Neural cell (in vitro differentiated cells): Measurements from ENCODE around the gene OTUB2. TPM values are rescaled to one million over a fixed set of nuclear protein-coding genes. Genes with fewer than 3 reads are reported as not detected.

Experiments
- H2AFZ ChIP-seq: fragments of 200-600, 300-800 bp; sonication (generic), shearing (Covaris generic); 2 replicates; pipeline ENCODE4 v1.6.0; 2014; ENCODE audit warnings: low read depth, mild to moderate bottlenecking, antibody characterized with exemption, low read length, moderate library complexity
- H3F3A ChIP-seq: fragments of 200-600 bp; shearing (Covaris generic); 2 replicates; pipeline ENCODE4 v1.6.1; 2016; ENCODE audit warnings: mild to moderate bottlenecking, moderate library complexity, mixed read lengths, antibody characterized with exemption, low read length; ENCODE audit not compliant: insufficient read depth, poor library complexity, severe bottlenecking
- H3K27ac ChIP-seq: fragments of 200-600, 300-800 bp; sonication (generic), shearing (Covaris generic); 2 replicates; pipeline ENCODE4 v1.5.1; 2014; ENCODE audit warnings: mild to moderate bottlenecking, low read length, moderate library complexity
- H3K27me3 ChIP-seq: fragments of 300-800, 200-600 bp; sonication (generic), shearing (Covaris generic); 2 replicates; pipeline ENCODE4 v1.6.0; 2014; ENCODE audit warnings: mild to moderate bottlenecking, low read depth, low read length, moderate library complexity; ENCODE audit not compliant: insufficient read depth
- H3K36me3 ChIP-seq: fragments of 300-800, 200-600 bp; sonication (generic), shearing (Covaris generic); 2 replicates; pipeline ENCODE4 v1.5.1; 2014; ENCODE audit warnings: mild to moderate bottlenecking, antibody characterized with exemption, low read length, moderate library complexity; ENCODE audit not compliant: insufficient read depth
- H3K4me2 ChIP-seq: fragments of 300-800, 200-600 bp; sonication (generic), shearing (Covaris generic); 2 replicates; pipeline ENCODE4 v1.6.0; 2014; ENCODE audit warnings: mild to moderate bottlenecking, low read length
- H3K4me3 ChIP-seq: fragments of 300-800, 200-600 bp; sonication (generic), shearing (Covaris generic); 2 replicates; pipeline ENCODE4 v1.5.1; 2014; ENCODE audit warnings: mild to moderate bottlenecking, low read length, moderate library complexity
- H3K79me2 ChIP-seq: fragments of 200-600 bp; shearing (Covaris generic); replicated peaks from 2 replicates; pipeline ENCODE4 v1.6.0; 2014; ENCODE audit warnings: mild to moderate bottlenecking, low read length, moderate library complexity; ENCODE audit not compliant: insufficient read depth
- H3K9ac ChIP-seq: fragments of 300-800, 200-600 bp; sonication (generic), shearing (Covaris generic); 2 replicates; pipeline ENCODE4 v1.6.1; 2016; ENCODE audit warnings: mild to moderate bottlenecking, low read length, mixed read lengths
- H3K9me2 ChIP-seq: fragments of 200-600 bp; shearing (Covaris generic); 2 replicates; pipeline ENCODE4 v1.6.1; 2016; ENCODE audit warnings: mild to moderate bottlenecking, low read length, mixed read lengths; ENCODE audit not compliant: insufficient read depth
- H3K9me3 ChIP-seq: fragments of 200-600, 300-800 bp; sonication (generic), shearing (Covaris generic); 2 replicates; pipeline ENCODE4 v1.6.1; 2016; ENCODE audit warnings: mild to moderate bottlenecking, mixed run types, low read length, moderate library complexity, mixed read lengths
- H4K20me1 ChIP-seq: fragments of 200-600 bp; shearing (Covaris generic); 2 replicates; pipeline ENCODE4 v1.6.1; 2016; ENCODE audit warnings: mild to moderate bottlenecking, mixed run types; ENCODE audit not compliant: insufficient read depth
- EP300 ChIP-seq: fragments of 450-650 bp; conservative IDR thresholded peaks from 2 replicates; pipeline ENCODE4 v1.6.1; 2014; ENCODE audit warnings: antibody characterized with exemption, mild to moderate bottlenecking, moderate library complexity; ENCODE audit not compliant: poor library complexity, severe bottlenecking
- EZH2 ChIP-seq: fragments of 200-600, 300-800 bp; shearing (Covaris generic), sonication (generic); IDR thresholded peaks from 2 replicates; pipeline ENCODE4 v1.6.1; 2014; ENCODE audit warnings: antibody characterized with exemption, low read length, borderline replicate concordance, mild to moderate bottlenecking; ENCODE audit not compliant: insufficient read depth, poor library complexity, severe bottlenecking
- MXI1 ChIP-seq: fragments of 450-650 bp; conservative IDR thresholded peaks from 2 replicates; pipeline ENCODE4 v1.6.1; 2014; ENCODE audit warnings: antibody characterized with exemption, mild to moderate bottlenecking; ENCODE audit not compliant: poor library complexity, severe bottlenecking
- POLR2AphosphoS5 ChIP-seq: IDR thresholded peaks from 2 replicates; pipeline ENCODE4 v1.6.1; 2012
- RAD21 ChIP-seq: fragments of 450-650 bp; conservative IDR thresholded peaks from 2 replicates; pipeline ENCODE4 v1.6.1; 2014; ENCODE audit warnings: antibody characterized with exemption, mild to moderate bottlenecking, moderate library complexity
- SMC3 ChIP-seq: fragments of 450-650 bp; conservative IDR thresholded peaks from 2 replicates; pipeline ENCODE4 v1.6.1; 2014; ENCODE audit warnings: antibody characterized with exemption, mild to moderate bottlenecking, moderate library complexity; ENCODE audit not compliant: poor library complexity
- TAF1 ChIP-seq: IDR thresholded peaks from 2 replicates; pipeline ENCODE4 v1.6.1; 2012; ENCODE audit warnings: low read depth
- polyA plus RNA-seq: library from polyadenylated mRNA; depleted of rRNA; stranded (reverse); fragments of >200 nt; gene quantifications from 2 replicates; pipeline ENCODE4 v1.2.3, GENCODE V29; 2014
- TF ChIP-seq, protein P1 (sequence below): IDR thresholded peaks from 2 replicates; pipeline ENCODE4 v1.6.1; 2012; ENCODE audit warnings: borderline replicate concordance
- TF ChIP-seq, protein P2 (sequence below): fragments of 450-650 bp; IDR thresholded peaks from 2 replicates; pipeline ENCODE4 v1.5.1; 2014; ENCODE audit warnings: antibody characterized with exemption, mild to moderate bottlenecking, moderate library complexity; ENCODE audit not compliant: poor library complexity, severe bottlenecking

OTUB2 gene
- polyA plus RNA-seq, 1 donor from 2014 or later, result 2.5 TPM

DNA sequence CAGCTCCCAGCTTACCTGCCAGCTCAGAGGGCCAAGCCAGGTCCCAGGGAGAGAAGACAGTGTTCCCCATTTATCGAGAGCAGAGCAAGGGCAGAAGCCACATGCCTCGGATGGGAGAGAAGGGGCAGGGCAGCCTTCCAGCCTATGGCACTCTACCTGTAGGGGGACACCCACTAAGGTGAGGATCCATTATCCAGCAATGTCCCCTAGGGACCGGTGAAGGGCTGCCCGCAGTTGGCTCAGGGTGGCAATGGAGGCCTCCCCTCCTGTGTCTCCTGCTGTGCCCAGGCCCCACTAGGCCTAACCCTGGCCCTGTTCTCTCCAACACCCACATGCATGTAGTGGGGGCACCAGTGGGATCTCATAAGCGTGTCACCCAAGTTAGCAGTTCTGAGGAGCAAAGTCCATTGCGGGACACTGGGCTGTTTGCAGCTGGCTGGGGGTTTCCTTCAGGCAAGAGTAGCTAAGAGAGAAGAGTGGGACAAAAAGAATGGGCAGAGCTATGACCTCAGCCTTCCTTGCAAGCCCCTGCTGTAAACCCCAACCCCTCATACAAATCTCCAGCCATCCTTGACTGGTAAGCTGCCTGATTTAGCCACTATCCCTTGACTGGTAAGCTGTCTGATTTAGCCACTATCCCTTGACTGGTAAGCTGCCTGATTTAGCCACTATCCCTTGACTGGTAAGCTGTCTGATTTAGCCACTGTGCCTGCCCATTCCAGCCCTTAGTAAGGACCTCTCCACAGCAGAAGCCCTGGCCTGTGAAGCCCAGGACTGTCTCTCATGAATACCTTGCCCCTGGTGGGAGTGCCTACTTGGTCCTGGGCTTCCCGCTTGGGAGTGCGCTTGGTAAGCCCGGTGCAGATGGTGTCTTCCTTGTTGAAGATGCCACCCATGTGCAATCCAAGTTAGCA is 44.6 kb upstream of the OTUB2 start:
- no peaks in the 10 kb centered on the region for H3K9me2 ChIP-seq
- H3K27ac ChIP-seq, result no peak overlapping the region
- no peaks in the 10 kb centered on the region for H3K9me3 ChIP-seq
- H3K36me3 ChIP-seq, result no peaks in the 10 kb centered on the region
- H4K20me1 ChIP-seq, result no peaks in the 10 kb centered on the region
- no peak overlapping the region for H2AFZ ChIP-seq
- no peak overlapping the region for H3K9ac ChIP-seq
- H3F3A ChIP-seq, result no peaks in the 10 kb centered on the region
- no peaks in the 10 kb centered on the region for H3K79me2 ChIP-seq
- H3K27me3 ChIP-seq, result no peaks in the 10 kb centered on the region
- H3K4me3 ChIP-seq, result no peak overlapping the region
- TF ChIP-seq POLR2AphosphoS5, result no peak
- no peak for TF ChIP-seq EZH2
- TF ChIP-seq RAD21, result no peak
- no peak for TF ChIP-seq EP300
- no peak overlapping the region for H3K4me2 ChIP-seq

DNA sequence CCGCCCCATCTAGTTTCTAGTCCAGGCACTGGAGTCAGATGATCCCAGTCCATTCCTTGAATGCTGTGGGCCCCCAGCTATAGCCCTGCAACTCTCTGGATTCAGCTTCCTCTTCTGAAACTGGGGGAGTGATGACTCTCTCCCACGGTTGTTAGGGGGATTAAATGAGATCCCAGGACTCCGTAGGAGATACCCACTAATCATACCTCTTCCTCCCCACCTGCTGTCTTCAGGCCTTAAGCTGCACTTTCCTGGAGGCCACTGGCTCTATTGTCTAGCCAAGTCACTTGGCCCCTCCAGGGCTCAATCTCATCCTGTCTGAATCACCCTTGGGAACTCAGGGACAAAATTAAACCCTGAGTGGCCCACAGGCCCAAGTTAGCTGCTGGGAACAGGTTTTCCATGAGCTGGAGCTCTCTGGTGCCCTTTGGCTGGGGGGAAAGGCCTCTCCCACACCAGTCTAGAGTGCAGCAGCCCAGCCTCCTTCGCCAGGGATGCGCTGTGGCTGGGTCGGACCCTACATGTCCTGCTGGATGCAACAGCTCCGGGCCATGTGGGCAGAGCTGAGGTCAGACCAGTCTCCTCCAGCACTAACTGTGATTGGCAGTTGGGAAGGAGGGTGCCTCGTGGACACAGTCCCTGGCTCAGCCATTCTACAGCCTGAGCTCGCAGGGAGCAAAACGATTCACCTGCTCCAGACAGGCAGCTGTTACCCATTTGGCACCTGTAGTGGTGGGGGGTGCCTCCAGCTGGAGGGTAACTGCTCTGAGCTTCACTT is 43.7 kb upstream of the OTUB2 start:
- no peak overlapping the region for H3K4me2 ChIP-seq

DNA sequence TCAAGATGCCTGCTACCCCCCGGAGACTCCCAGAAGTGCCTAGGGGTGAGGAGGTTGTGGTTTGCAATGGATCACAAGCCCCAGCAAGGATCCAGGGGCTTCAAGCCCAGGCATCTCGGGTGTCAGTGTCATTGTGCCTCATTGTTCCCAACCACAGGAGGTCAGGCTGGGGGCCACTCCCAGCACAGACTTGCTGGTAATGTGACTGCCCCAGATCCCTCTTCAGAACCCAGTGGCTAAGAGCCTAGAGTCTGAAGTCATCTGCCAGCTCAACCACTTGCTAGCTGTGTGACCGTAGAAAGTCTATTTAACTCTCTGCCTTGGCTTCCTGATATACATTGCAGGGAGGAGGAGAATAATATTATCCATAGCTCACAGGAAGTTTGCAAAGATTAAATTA is 42.1 kb upstream of the OTUB2 start:
- Histone ChIP-seq H3K36me3 (no peaks in the 10 kb centered on the region), H3K9ac (no peak overlapping the region), H2AFZ (no peak overlapping the region), H3K79me2 (no peaks in the 10 kb centered on the region), H3K9me3 (no peaks in the 10 kb centered on the region), H3F3A (no peaks in the 10 kb centered on the region), H3K9me2 (no peaks in the 10 kb centered on the region), H3K4me3 (no peak overlapping the region), H3K27ac (no peak overlapping the region), H3K4me2 (no peak overlapping the region), H3K27me3 (no peaks in the 10 kb centered on the region), H4K20me1 (no peaks in the 10 kb centered on the region)
- TF ChIP-seq SMC3 (no peak), MXI1 (no peak), TAF1 (no peak), RAD21 (no peak), POLR2AphosphoS5 (no peak), EP300 (no peak)
- TF ChIP-seq, protein P1, sequence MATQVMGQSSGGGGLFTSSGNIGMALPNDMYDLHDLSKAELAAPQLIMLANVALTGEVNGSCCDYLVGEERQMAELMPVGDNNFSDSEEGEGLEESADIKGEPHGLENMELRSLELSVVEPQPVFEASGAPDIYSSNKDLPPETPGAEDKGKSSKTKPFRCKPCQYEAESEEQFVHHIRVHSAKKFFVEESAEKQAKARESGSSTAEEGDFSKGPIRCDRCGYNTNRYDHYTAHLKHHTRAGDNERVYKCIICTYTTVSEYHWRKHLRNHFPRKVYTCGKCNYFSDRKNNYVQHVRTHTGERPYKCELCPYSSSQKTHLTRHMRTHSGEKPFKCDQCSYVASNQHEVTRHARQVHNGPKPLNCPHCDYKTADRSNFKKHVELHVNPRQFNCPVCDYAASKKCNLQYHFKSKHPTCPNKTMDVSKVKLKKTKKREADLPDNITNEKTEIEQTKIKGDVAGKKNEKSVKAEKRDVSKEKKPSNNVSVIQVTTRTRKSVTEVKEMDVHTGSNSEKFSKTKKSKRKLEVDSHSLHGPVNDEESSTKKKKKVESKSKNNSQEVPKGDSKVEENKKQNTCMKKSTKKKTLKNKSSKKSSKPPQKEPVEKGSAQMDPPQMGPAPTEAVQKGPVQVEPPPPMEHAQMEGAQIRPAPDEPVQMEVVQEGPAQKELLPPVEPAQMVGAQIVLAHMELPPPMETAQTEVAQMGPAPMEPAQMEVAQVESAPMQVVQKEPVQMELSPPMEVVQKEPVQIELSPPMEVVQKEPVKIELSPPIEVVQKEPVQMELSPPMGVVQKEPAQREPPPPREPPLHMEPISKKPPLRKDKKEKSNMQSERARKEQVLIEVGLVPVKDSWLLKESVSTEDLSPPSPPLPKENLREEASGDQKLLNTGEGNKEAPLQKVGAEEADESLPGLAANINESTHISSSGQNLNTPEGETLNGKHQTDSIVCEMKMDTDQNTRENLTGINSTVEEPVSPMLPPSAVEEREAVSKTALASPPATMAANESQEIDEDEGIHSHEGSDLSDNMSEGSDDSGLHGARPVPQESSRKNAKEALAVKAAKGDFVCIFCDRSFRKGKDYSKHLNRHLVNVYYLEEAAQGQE, result no peak
- TF ChIP-seq, protein P2, sequence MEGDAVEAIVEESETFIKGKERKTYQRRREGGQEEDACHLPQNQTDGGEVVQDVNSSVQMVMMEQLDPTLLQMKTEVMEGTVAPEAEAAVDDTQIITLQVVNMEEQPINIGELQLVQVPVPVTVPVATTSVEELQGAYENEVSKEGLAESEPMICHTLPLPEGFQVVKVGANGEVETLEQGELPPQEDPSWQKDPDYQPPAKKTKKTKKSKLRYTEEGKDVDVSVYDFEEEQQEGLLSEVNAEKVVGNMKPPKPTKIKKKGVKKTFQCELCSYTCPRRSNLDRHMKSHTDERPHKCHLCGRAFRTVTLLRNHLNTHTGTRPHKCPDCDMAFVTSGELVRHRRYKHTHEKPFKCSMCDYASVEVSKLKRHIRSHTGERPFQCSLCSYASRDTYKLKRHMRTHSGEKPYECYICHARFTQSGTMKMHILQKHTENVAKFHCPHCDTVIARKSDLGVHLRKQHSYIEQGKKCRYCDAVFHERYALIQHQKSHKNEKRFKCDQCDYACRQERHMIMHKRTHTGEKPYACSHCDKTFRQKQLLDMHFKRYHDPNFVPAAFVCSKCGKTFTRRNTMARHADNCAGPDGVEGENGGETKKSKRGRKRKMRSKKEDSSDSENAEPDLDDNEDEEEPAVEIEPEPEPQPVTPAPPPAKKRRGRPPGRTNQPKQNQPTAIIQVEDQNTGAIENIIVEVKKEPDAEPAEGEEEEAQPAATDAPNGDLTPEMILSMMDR, result no peak

More for the DNA sequence above, 43.7 kb upstream of the OTUB2 start:
- Histone ChIP-seq H3F3A (no peaks in the 10 kb centered on the region), H4K20me1 (no peaks in the 10 kb centered on the region), H3K79me2 (no peaks in the 10 kb centered on the region), H3K27ac (no peak overlapping the region), H3K9me3 (no peaks in the 10 kb centered on the region), H3K36me3 (no peaks in the 10 kb centered on the region), H3K9ac (no peak overlapping the region), H3K9me2 (no peaks in the 10 kb centered on the region), H3K4me3 (no peak overlapping the region), H3K27me3 (no peaks in the 10 kb centered on the region), H2AFZ (no peak overlapping the region)
- no peak for TF ChIP-seq MXI1
- TF ChIP-seq, protein P1, result no peak
- TF ChIP-seq RAD21, result no peak
